Activated CD4-positive, alpha-beta T cell treated with anti-CD3 and anti-CD28 coated beads, Interleukin-2, amount 50 U/mL, for 4 hours (primary cell): ENCODE measurements around the gene ADCY2.

Source experiments
- DNase-seq, 2 experiments: peaks; one replicate each; pipeline ENCODE4 v3.0.0-alpha.2; 2020

Gene ADCY2

GRCh38 chr5:7673658-7674057 is 277.7 kb downstream of the ADCY2 start:
- DNase-seq = no peak

GRCh38 chr5:7676455-7676854 is 280.5 kb downstream of the ADCY2 start:
- no peak for DNase-seq

DNA sequence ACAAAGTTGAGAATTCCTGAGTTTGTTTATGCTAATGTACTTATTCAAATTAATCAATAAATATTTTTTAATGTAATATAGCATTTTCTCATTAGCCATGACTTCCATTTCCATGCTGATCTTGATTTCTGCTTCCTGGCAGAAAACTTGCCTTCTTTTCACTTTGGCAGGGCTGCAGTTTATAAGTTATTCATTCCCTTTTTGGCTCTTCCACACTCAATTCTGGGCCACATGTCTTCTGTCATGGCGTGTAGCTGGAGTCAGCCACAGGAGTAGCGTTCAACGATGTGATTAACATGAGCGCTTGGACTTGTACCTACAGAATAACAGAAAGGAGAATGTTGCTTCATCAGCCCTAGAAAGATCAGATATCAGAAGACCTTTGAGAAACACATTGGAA is 282.1 kb downstream of the ADCY2 start:
- no peak for DNase-seq

DNA sequence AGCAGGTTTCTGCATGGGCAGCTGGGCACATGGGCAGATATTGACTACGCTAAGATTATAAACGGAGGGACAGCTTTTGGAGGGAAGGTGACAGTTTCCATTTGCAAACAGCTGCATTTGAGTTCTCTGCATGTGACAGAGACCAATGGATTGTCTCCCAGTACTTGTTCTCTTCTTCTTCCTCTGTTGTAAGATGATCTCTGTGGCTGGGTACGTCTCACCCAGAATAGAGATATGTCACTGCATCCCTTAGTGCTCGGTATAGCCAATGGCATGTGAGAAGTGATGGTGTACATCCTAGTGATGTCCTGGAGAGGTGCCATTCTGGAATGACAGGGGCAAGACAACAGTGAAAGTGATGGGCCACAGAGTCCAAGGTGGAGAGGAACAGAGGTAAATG is 283.7 kb downstream of the ADCY2 start:
- DNase-seq = no peak

DNA sequence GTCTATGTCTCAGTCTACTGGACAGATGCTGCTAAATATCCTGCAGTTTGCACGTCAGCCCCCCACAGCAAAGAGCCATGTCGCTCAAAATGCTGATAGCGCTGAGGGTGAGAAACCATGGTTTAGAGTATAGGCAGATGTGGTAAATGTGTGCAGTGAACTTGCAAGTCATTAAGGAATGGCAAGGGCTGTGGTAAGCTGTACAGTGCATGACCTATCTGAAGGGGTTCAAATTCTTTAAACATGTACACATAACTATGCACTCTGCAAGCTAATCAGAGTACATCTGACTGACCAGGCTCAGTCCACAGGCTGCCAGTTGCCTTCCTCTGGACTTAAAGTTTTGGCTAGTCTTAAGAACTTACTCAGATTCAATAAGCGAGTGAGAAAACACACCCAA is 284.3 kb downstream of the ADCY2 start:
- DNase-seq = no peak

DNA sequence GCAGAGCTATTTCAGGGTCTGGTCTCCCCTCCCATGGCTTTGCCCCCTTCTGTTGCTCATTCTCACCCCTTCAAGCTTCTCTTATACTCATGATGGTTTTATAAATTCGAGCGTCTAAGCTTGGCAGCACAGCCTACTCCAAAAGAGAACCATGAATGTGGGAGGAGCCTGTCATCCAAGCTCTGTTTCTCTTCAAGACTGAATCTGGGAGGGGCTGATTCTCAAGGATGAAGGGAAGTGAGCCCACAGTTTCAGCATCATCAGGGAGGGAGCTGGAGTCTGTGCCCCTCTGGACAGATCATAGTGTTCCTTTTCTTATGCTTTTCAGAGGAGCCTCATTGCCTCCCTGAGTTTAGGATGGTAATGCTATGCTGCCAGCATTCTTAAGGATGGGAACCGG is 286.4 kb downstream of the ADCY2 start:
- DNase-seq = no peak

- DNase-seq = no peak
Observed at GRCh38 chr5:7683753-7684152, 287.8 kb downstream of the ADCY2 start.

GRCh38 chr5:7684826-7685225 is 288.9 kb downstream of the ADCY2 start:
- no peak for DNase-seq

GRCh38 chr5:7686794-7687193 is 290.9 kb downstream of the ADCY2 start:
- no peak for DNase-seq

GRCh38 chr5:7690557-7690956 is 294.6 kb downstream of the ADCY2 start:
- no peak for DNase-seq

DNA sequence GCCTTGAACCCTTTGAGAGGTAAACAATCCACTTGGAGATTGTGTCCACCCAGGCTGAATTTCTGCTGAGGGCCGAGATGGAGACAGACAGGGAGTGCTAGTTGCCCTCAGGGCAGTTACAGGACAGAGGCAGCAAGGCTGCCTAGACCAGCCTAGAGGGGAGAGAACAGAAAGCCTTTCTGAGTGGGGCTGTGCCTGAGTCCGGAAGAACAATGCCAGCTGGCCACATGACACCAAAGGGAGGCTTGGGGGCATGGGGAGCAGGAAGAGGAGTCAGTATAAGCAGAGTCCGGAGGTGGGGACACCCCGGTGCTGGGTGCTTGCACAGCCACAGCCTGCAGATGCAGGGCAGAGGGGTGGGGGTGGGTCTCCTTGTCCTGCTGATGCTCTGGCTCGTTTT is 309.3 kb downstream of the ADCY2 start:
- DNase-seq = no peak

DNA sequence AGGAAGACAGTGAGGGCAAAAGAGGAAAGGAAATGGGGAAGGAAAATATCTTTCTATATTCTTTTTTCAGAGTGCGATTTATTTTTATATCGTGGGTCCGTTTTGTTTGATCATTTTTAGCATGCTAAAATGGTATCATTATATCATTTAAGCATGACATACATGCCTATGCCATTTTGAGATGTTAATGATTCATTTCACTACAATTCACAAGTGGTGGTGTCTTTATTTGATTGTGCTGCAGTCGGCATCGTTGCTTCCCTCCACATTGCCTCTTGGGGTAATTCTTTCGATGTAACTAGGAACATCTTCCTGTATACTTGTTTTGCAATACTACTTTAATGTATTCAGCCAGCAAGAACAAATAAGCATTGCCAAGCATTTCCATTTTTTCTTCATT is 309.8 kb downstream of the ADCY2 start:
- DNase-seq = no peak

DNA sequence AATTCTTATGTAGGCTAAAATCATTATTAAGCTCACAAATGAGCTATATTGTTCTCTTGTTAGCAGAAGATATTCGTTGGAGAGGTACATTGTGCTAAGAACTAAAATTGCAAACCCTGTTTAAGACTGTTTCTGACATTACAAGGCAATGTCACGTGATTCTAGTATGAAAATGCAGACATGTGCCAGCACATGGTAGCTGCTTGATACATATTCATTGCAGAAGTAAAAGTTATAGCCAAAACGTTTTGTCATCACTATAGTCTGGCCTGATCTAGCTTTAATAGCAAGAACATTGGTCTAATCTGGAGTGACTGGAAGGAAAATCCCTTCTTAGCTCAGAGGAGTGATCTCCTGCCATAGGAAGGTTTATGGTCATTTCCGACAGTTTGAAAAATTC is 310.3 kb downstream of the ADCY2 start:
- DNase-seq = no peak

- no peak for DNase-seq
Observed at GRCh38 chr5:7714119-7714518, 318.2 kb downstream of the ADCY2 start.

DNA sequence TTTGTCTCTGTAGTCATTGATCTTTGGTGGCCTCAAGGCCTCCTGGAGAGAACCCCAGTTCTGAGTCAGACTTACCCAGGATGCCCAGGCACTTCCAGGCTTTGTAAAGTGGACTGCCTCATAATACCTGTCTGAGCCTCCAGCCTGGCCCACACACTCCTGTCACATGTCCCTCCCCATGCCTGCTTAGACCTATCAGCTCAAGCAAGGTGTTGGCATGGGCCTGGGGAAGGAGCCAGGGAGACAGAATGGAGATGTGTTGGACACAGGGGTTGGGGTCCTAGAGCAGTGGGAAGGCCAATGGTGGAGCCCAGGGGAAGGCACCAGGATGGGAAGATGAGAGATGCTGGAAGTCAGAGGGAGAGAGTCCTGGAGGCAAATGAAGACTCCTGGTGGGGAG is 318.8 kb downstream of the ADCY2 start:
- no peak for DNase-seq

GRCh38 chr5:7717691-7718090 is 321.8 kb downstream of the ADCY2 start:
- no peak for DNase-seq

DNA sequence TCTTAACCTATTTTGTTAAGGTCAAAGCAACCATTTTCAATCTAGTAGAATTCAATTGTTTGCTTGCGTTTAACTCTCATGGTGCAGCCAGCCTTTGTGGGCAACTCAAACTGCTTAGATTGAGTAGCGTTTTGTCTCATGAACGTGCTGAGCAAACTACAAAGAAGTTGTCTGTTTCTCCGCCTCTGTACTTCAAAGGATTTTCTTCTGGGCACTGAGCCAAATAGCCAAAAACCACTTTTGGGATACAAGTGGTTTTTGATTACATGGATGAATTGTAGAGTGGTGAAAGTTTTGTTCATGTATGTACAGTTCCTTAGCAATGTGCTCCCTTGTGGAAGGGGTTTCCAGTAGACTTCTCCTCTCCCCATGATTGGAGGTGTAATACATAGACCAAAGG is 332.1 kb downstream of the ADCY2 start:
- DNase-seq = no peak

- no peak for DNase-seq
Observed at GRCh38 chr5:7741415-7742065, 345.6 kb downstream of the ADCY2 start.

DNA sequence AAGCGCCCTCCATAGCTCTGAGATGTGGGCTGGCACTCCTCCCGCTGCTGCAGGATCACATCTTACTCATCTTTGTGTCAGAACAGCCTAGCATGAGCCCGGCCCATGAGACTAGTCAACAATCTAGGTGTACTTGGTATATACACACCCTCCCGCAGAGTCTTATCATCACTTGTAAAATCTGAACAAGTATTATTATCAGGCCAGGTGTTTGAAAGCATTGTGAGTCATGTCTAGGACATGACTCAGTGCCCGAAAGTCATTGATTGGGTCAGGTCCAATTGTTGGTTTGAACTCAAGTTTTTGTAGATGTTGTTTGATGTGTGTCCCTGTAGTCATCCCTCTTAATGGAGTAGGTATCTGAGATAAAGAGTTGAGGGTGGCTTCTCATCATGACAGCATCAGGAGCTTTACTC is 346.3 kb downstream of the ADCY2 start:
- DNase-seq = no peak

GRCh38 chr5:7745882-7746610 is 350.1 kb downstream of the ADCY2 start:
- DNase-seq = peak; percentile 5 to 19

DNA sequence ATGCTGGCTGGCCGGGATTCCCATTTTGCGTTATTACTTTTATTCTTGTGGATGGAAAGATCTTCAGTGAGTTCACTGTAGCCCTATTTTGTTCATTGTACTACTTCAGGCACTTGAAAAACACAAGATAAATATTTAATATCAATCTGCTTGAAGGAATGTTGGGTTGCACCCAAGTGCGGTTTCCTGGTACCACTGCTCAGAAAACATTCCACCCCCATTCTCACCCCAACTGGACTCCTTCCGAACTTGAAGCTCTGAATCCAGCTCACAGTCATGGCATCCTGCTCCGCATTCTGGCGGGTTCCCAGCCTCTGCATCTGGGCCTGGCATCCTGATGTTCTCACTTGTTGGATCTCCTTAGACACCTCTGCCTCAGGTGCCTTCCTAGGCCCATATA is 351.8 kb downstream of the ADCY2 start:
- no peak for DNase-seq

DNA sequence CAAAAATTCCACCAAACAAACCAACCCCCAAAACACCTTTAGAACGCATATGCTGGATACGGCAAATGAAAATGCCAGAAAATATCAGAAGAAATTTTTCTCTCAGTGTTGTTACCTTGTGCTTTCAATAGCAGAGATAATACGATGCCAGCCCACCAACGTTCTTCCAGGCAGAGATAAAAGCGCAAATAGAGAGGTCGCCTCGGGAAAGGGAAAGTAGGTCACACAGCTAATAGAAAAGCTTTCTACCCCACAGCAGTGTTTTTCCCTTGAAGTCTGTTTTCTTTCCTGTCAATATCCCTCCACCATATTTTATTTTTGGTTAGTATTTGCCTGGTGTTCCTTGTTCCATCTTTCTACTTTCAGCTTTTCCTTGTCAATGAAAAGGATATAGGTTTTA is 353.7 kb downstream of the ADCY2 start:
- DNase-seq = no peak

- no peak for DNase-seq
Observed at GRCh38 chr5:7751874-7752273, 355.9 kb downstream of the ADCY2 start.

DNA sequence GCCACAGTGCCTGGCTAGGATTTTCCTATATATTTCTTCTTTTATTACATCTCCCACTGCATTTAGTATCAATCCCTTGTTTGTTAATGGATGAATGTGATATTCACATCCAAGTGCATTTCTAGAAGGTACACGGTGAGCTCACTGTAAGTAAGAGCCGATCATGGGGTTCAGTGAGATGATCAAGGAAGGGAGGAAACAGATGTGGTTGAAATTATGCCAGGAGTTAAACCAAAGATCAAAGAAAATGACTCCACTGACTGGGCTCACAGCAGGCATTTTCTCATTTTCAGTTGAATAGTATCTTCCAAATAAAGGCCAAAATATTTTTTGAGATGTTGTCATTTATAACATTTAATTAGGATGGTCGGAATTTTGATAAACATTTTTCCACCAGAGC is 357.2 kb downstream of the ADCY2 start:
- DNase-seq = no peak

DNA sequence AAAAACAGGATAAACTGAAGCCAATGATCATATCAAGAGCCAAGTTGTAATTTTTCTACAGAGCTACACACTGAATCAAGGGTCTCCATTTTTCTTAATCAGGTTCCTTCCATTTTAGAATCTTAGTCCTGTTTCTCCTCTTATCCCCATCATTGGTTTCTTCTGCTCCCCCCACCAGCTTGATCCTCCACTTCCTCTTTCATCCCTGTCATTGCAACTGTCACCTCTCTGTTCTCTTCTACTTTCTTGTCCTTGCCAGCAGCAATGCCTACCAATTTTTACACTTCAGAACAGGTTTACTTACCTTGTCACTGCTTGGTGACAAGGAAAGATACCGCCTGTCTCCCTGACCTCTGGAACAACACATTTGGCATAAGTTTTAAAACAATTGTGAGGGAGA is 357.7 kb downstream of the ADCY2 start:
- DNase-seq = no peak
